Thoracic aorta (tissue), 2 donors: ENCODE measurements around the gene AZI2. TPM values are rescaled to one million over a fixed set of nuclear protein-coding genes. Genes with fewer than 3 reads are reported as not detected.

Experiments used
- ATAC-seq: fragments of 150-250 bp; one replicate; pipeline ENCODE4 v1.8.0; 2017; ENCODE audit warnings: low read depth; ENCODE audit not compliant: insufficient number of reproducible peaks, low FRiP score
- DNase-seq: peaks from one replicate; pipeline ENCODE4 v3.0.0-alpha.2; 2020; ENCODE audit warnings: low spot score
- H3K27ac ChIP-seq, 2 donors: fragments of 200-600 bp; sonication (generic); 1 replicate in 1 of 2; 2 replicates in 1 of 2; pipeline ENCODE4 v1.5.1; 2016; ENCODE audit warnings: mild to moderate bottlenecking in 2 of 2, moderate library complexity in 2 of 2
- H3K27me3 ChIP-seq: fragments of 200-600 bp; sonication (generic); replicated peaks from 2 replicates; pipeline ENCODE4 v1.6.0; 2016; ENCODE audit warnings: mild to moderate bottlenecking; ENCODE audit not compliant: insufficient read depth
- H3K36me3 ChIP-seq: fragments of 200-600 bp; sonication (generic); one replicate; pipeline ENCODE4 v1.5.1; 2016
- H3K4me1 ChIP-seq, 2 donors: fragments of 200-600 bp; sonication (generic); 1 replicate in 1 of 2; 2 replicates in 1 of 2; pipeline versions ENCODE4 v1.5.1 to v1.6.0; 2016; ENCODE audit warnings: low read depth in 2 of 2, mild to moderate bottlenecking in 1 of 2; ENCODE audit not compliant: control insufficient read depth in 1 of 2
- H3K4me3 ChIP-seq: fragments of 200-600 bp; sonication (generic); 2 replicates; pipeline ENCODE4 v1.5.1; 2016; ENCODE audit warnings: mild to moderate bottlenecking
- H3K9me3 ChIP-seq: fragments of 200-600 bp; sonication (generic); 2 replicates; pipeline ENCODE4 v1.5.1; 2016
- CTCF ChIP-seq: fragments of 200-600 bp; sonication (generic); IDR thresholded peaks from one replicate; pipeline ENCODE4 v1.5.1; 2019; ENCODE audit warnings: antibody characterized with exemption
- total RNA-seq, 2 donors: library from RNA; depleted of rRNA; stranded (reverse); fragments of >200 nt; gene quantifications; one replicate each; pipeline versions ENCODE4 v1.1.0 to v1.2.3, GENCODE V29; 2016

AZI2 gene
- total RNA-seq, 2 donors from 2014 or later = 32.2 to 79.8 TPM

- Histone ChIP-seq H3K9me3 (no peaks in the 10 kb centered on the region), H3K4me3 (no peak overlapping the region), H3K27ac (no peak overlapping the region), H3K4me1 (no peaks in the 10 kb centered on the region), H3K27me3 (no peaks in the 10 kb centered on the region), H3K36me3 (no peaks in the 10 kb centered on the region)
- TF ChIP-seq CTCF = no peak
- no peak for DNase-seq
- ATAC-seq = no peak
Observed at GRCh38 chr3:28320981-28321380, 27.6 kb downstream of the AZI2 start.

GRCh38 chr3:28317438-28318022 is 31.1 kb downstream of the AZI2 start:
- Histone ChIP-seq H3K4me1 (no peaks in the 10 kb centered on the region), H3K4me3 (no peak overlapping the region), H3K27ac (no peak overlapping the region), H3K36me3 (no peaks in the 10 kb centered on the region), H3K27me3 (no peaks in the 10 kb centered on the region), H3K9me3 (no peaks in the 10 kb centered on the region)
- TF ChIP-seq CTCF = peak; percentile 33
- ATAC-seq (no peak), DNase-seq (no peak)

GRCh38 chr3:28316226-28316625 is 32.4 kb downstream of the AZI2 start:
- Histone ChIP-seq H3K9me3 (no peaks in the 10 kb centered on the region), H3K4me3 (no peak overlapping the region), H3K36me3 (no peaks in the 10 kb centered on the region), H3K27me3 (no peaks in the 10 kb centered on the region), H3K27ac (no peak overlapping the region), H3K4me1 (no peaks in the 10 kb centered on the region)
- TF ChIP-seq CTCF = no peak
- DNase-seq (no peak), ATAC-seq (no peak)

- no peaks in the 10 kb centered on the region for H3K36me3 ChIP-seq
- DNase-seq = no peak
- TF ChIP-seq CTCF = no peak
Observed at GRCh38 chr3:28315711-28316110, 32.9 kb downstream of the AZI2 start.

GRCh38 chr3:28308196-28308595 is 40.4 kb downstream of the AZI2 start:
- ATAC-seq = no peak
- H3K27me3 ChIP-seq = no peaks in the 10 kb centered on the region
- H3K4me3 ChIP-seq = no peak overlapping the region
- H3K9me3 ChIP-seq = no peaks in the 10 kb centered on the region
- H3K27ac ChIP-seq = no peak overlapping the region
- H3K36me3 ChIP-seq = no peaks in the 10 kb centered on the region
- no peak for TF ChIP-seq CTCF
- no peak for DNase-seq
- H3K4me1 ChIP-seq = no peaks in the 10 kb centered on the region

More at GRCh38 chr3:28315711-28316110, 32.9 kb downstream of the AZI2 start:
- ATAC-seq = no peak
- Histone ChIP-seq H3K27me3 (no peaks in the 10 kb centered on the region), H3K4me1 (no peaks in the 10 kb centered on the region), H3K4me3 (no peak overlapping the region), H3K9me3 (no peaks in the 10 kb centered on the region), H3K27ac (no peak overlapping the region)
